HepG2 (cell line): Measurements from ENCODE around the gene FXYD6. TPM values are rescaled to one million over a fixed set of nuclear protein-coding genes. Genes with fewer than 3 reads are reported as not detected.

Experiments
- ARHGAP35 ChIP-seq: sonication (generic); formaldehyde crosslinking; IDR thresholded peaks from 2 replicates; pipeline ENCODE4 v1.9.0; 2022; ENCODE audit warnings: mild to moderate bottlenecking, inconsistent platforms, moderate library complexity, missing genetic modification reagents, borderline replicate concordance
- GABPB1 ChIP-seq: IDR thresholded peaks from 2 replicates; pipeline ENCODE4 v1.6.1; 2016; ENCODE audit warnings: mild to moderate bottlenecking, missing genetic modification reagents, moderate library complexity, missing compliant biosample characterization
- GTF2F1 ChIP-seq: fragments of 150-350 bp; IDR thresholded peaks from 2 replicates; pipeline ENCODE4 v1.6.1; 2014; ENCODE audit warnings: low read length
- KMT2B ChIP-seq: IDR thresholded peaks from 2 replicates; pipeline ENCODE4 v1.6.1; 2016; ENCODE audit warnings: missing genetic modification reagents, missing compliant biosample characterization
- MLXIP ChIP-seq: sonication (generic); formaldehyde crosslinking; IDR thresholded peaks from 2 replicates; pipeline ENCODE4 v1.9.0; 2021; ENCODE audit warnings: missing genetic modification reagents, borderline replicate concordance
- RNF219 ChIP-seq: sonication (generic); formaldehyde crosslinking; IDR thresholded peaks from 2 replicates; pipeline ENCODE4 v1.5.0; 2020; ENCODE audit warnings: mild to moderate bottlenecking, missing genetic modification reagents
- SOX13 ChIP-seq, 3 experiments: fragments of 450-650 bp in 1 of 3; sonication (generic) in 1 of 3; formaldehyde crosslinking in 1 of 3; IDR thresholded peaks in 2 of 3; conservative IDR thresholded peaks in 1 of 3; 2 replicates each; pipeline versions ENCODE4 v1.5.0 to v1.6.1; 2016 to 2020; ENCODE audit warnings: antibody characterized with exemption in 1 of 3, mild to moderate bottlenecking in 1 of 3, missing compliant biosample characterization in 1 of 3, missing genetic modification reagents in 1 of 3, moderate library complexity in 1 of 3
- TFE3 ChIP-seq: IDR thresholded peaks from 2 replicates; pipeline ENCODE4 v1.6.1; 2016
- ZNF546 ChIP-seq: sonication (generic); formaldehyde crosslinking; conservative IDR thresholded peaks from 2 replicates; pipeline ENCODE4 v1.8.1; 2023; ENCODE audit warnings: mild to moderate bottlenecking, missing genetic modification reagents
- ZNF7 ChIP-seq: IDR thresholded peaks from 2 replicates; pipeline ENCODE4 v1.6.1; 2016; ENCODE audit warnings: missing biosample characterization, missing genetic modification reagents
- polyA plus RNA-seq, 8 experiments: library from polyadenylated mRNA; depleted of rRNA in 3 of 8; stranded (reverse) in 7 of 8; unstranded in 1 of 8; fragments of >200 nt; fragmentation: Illumina TruSeq in 4 of 8; extraction: Trizol in 4 of 8; gene quantifications; 2 replicates each; pipeline versions ENCODE4 v1.2.1 to v1.2.3, GENCODE V29; 2011 to 2016; ENCODE audit warnings: low read depth in 4 of 8, missing spikeins in 1 of 8, mixed read lengths in 1 of 8; ENCODE audit not compliant: insufficient read depth in 1 of 8
- total RNA-seq, 5 experiments: library from RNA; depleted of rRNA; stranded (reverse); fragments of >200 nt; fragmentation: Illumina TruSeq; extraction: Trizol; gene quantifications; 2 replicates each; pipeline ENCODE4 v1.2.3, GENCODE V29; 2016; ENCODE audit warnings: low read depth in 1 of 5

Gene FXYD6
- total and polyA plus RNA-seq, 2 of the 13 experiments (the other 11 are each of a cell fraction or from before 2014, with no cell fraction given): not detected

GRCh38 chr11:117819096-117820040 is 57.1 kb downstream of the FXYD6 start (continued):
- TF ChIP-seq MLXIP (CRISPR knock-in tag) (no peak), ARHGAP35 (CRISPR knock-in tag) (no peak), TFE3 (CRISPR knock-in tag) (no peak), KMT2B (no peak), SOX13 (IDR thresholded peaks at IDR 0.05) (no peak), SOX13 (CRISPR knock-in tag; conservative IDR thresholded peaks at IDR 0.05 in 1 of 2, IDR thresholded peaks at IDR 0.05 in 1 of 2) (no peak), GABPB1 (CRISPR knock-in tag) (0 out of 2 replicates have a peak, but pooled peaks have one; percentile 13), ZNF7 (CRISPR knock-in tag) (no peak), RNF219 (CRISPR knock-in tag) (no peak), ZNF546 (no peak), GTF2F1 (no peak)
